SK-N-SH (cell line): ENCODE measurements around the gene C6orf132. TPM values are rescaled to one million over a fixed set of nuclear protein-coding genes. Genes with fewer than 3 reads are reported as not detected.

ENCODE experiments used
- CTCF ChIA-PET: fragments of 300-600, 350-600 bp; formaldehyde crosslinking; extraction: SDS; loops from one replicate; lab custom pipeline; 2021; lab: Yijun Ruan, JAX
- POLR2A ChIA-PET: fragments of 350-600 bp; sonication (Branson Sonifier 250); formaldehyde crosslinking; extraction: SDS; loops from one replicate; lab custom pipeline; 2020; ENCODE audit warnings: antibody characterized with exemption, inconsistent platforms; lab: Yijun Ruan, JAX
- DNase-seq: peaks from one replicate; pipeline ENCODE4 v3.0.0; 2012
- H2AFZ ChIP-seq: fragments of 200-600 bp; sonication (generic); 2 replicates; pipeline ENCODE4 v1.8.1; 2016; ENCODE audit warnings: antibody characterized with exemption, mild to moderate bottlenecking, low read depth
- H3F3A ChIP-seq: fragments of 200-600 bp; sonication (generic); replicated peaks from 2 replicates; pipeline ENCODE3; 2016; ENCODE audit warnings: antibody characterized with exemption, mild to moderate bottlenecking; ENCODE audit not compliant: insufficient read depth
- H3K27ac ChIP-seq, 2 experiments: fragments of 200-500 bp in 1 of 2; fragments of 200-600 bp in 1 of 2; sonication (Bioruptor generic) in 1 of 2; sonication (generic), shearing (Covaris generic) in 1 of 2; 2 replicates each; pipeline versions ENCODE4 v1.5.1 to v1.6.1; 2014 to 2016; ENCODE audit warnings: low read depth in 2 of 2, inconsistent platforms in 1 of 2, low read length in 1 of 2, mild to moderate bottlenecking in 1 of 2, mixed read lengths in 1 of 2
- H3K27me3 ChIP-seq: fragments of 200-600 bp; sonication (generic), shearing (Covaris generic); 2 replicates; pipeline ENCODE4 v1.6.1; 2016; ENCODE audit warnings: mixed run types; ENCODE audit not compliant: insufficient read depth
- H3K36me3 ChIP-seq, 2 experiments: fragments of 200-500 bp in 1 of 2; fragments of 200-600 bp in 1 of 2; sonication (Bioruptor generic) in 1 of 2; sonication (generic) in 1 of 2; replicated peaks in 1 of 2; 2 replicates each; pipeline versions ENCODE3 to v1.5.1; 2014 to 2016; ENCODE audit warnings: low read length in 1 of 2, mild to moderate bottlenecking in 1 of 2; ENCODE audit not compliant: insufficient read depth in 2 of 2, control insufficient read depth in 1 of 2
- H3K4me1 ChIP-seq, 2 experiments: fragments of 200-500 bp in 1 of 2; fragments of 200-600 bp in 1 of 2; sonication (Bioruptor generic) in 1 of 2; sonication (generic), shearing (Covaris generic) in 1 of 2; 2 replicates each; pipeline versions ENCODE4 v1.5.1 to v1.6.1; 2014 to 2016; ENCODE audit warnings: low read depth in 1 of 2, low read length in 1 of 2, mixed run types in 1 of 2; ENCODE audit not compliant: insufficient read depth in 2 of 2, control insufficient read depth in 1 of 2
- H3K4me2 ChIP-seq: fragments of 200-600 bp; sonication (generic), shearing (Covaris generic); 2 replicates; pipeline ENCODE4 v1.6.1; 2017; ENCODE audit warnings: mixed run types
- H3K4me3 ChIP-seq, 2 experiments: fragments of 200-500 bp in 1 of 2; fragments of 200-600 bp in 1 of 2; sonication (Bioruptor generic) in 1 of 2; sonication (generic), shearing (Covaris generic) in 1 of 2; 2 replicates each; pipeline versions ENCODE4 v1.5.1 to v1.8.1; 2014 to 2016; ENCODE audit warnings: low read depth in 2 of 2, inconsistent platforms in 1 of 2, low read length in 1 of 2, mild to moderate bottlenecking in 1 of 2, mixed read lengths in 1 of 2, moderate library complexity in 1 of 2
- H3K79me2 ChIP-seq: fragments of 200-600 bp; sonication (generic); 2 replicates; pipeline ENCODE4 v1.8.1; 2017; ENCODE audit warnings: mild to moderate bottlenecking; ENCODE audit not compliant: insufficient read depth
- H3K9ac ChIP-seq: fragments of 200-600 bp; sonication (generic); 2 replicates; pipeline ENCODE4 v1.6.1; 2017; ENCODE audit warnings: mixed run types
- H3K9me2 ChIP-seq: fragments of 200-600 bp; sonication (generic); 2 replicates; pipeline ENCODE4 v1.6.1; 2017; ENCODE audit warnings: mixed run types
- H3K9me3 ChIP-seq: fragments of 200-600 bp; sonication (generic); 2 replicates; pipeline ENCODE4 v1.6.1; 2017; ENCODE audit warnings: mixed run types, mild to moderate bottlenecking, moderate library complexity
- H4K20me1 ChIP-seq: fragments of 200-600 bp; sonication (generic); 2 replicates; pipeline ENCODE4 v1.6.1; 2017; ENCODE audit warnings: mild to moderate bottlenecking, mixed run types; ENCODE audit not compliant: insufficient read depth
- EZH2phosphoT487 ChIP-seq: fragments of 200-600 bp; sonication (generic); IDR thresholded peaks from 2 replicates; pipeline ENCODE4 v1.6.1; 2017; ENCODE audit warnings: low read depth, mixed run types, mild to moderate bottlenecking, antibody characterized with exemption, moderate library complexity, borderline replicate concordance
- GABPA ChIP-seq: IDR thresholded peaks from 2 replicates; pipeline ENCODE4 v1.4.0; 2012; ENCODE audit warnings: low read depth, mild to moderate bottlenecking
- NFIC ChIP-seq: IDR thresholded peaks from 2 replicates; pipeline ENCODE4 v1.4.0; 2012; ENCODE audit warnings: borderline replicate concordance
- NRF1 ChIP-seq: IDR thresholded peaks from 2 replicates; pipeline ENCODE4 v1.6.1; 2012; ENCODE audit warnings: low read depth, mild to moderate bottlenecking, low read length
- WGBS: methylation state at CpG from one replicate; pipeline ENCODE4 v1.1.6; 2017; ENCODE audit warnings: low lambda C conversion rate; 5-methylcytosine and 5-hydroxymethylcytosine counted together
- polyA plus RNA-seq, 3 experiments: library from polyadenylated mRNA; depleted of rRNA; stranded (reverse); fragments of >200 nt; gene quantifications; 2 replicates each; pipeline ENCODE4 v1.2.3, GENCODE V29; 2012
- TF ChIP-seq, protein P1 (sequence below): fragments of 150-350 bp; IDR thresholded peaks from 2 replicates; pipeline ENCODE4 v1.6.1; 2016; ENCODE audit warnings: mild to moderate bottlenecking, low read depth, low read length
- TF ChIP-seq, protein P2 (sequence below): IDR thresholded peaks from 2 replicates; pipeline ENCODE4 v1.4.0; 2012; ENCODE audit warnings: low read depth, borderline replicate concordance

Gene C6orf132
- polyA plus RNA-seq, 1 of the 3 experiments (the other 2 are of a cell fraction): not detected

DNA sequence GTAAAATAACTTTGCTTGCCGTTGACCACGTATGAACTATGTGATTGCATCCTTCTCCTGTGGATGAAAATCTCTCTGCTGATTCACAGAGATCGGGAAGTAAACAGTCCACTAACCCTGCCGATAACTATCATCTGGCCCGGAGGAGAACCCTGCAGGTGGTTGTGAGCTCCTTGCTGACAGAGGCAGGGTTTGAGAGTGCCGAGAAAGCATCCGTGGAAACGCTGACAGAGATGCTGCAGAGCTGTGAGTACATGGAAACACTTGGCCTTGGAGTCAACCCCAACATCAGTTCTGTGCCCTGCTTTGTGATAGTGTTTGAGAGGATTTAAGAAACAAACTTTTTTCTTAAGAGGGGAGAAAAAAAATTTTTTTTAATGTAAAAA is 91.2 kb downstream of the C6orf132 start:
- Histone ChIP-seq H3F3A (peaks cover 10% of the 10 kb centered on the region), H3K79me2 (peaks cover 17% of the 10 kb centered on the region; the same call in 1 of the 2 replicates), H3K36me3 (peaks cover 24 to 34% of the 10 kb centered on the region in 2 experiments), H3K9ac (peak overlapping the region; percentile 95; the same call in 1 of the 2 replicates), H3K4me2 (peak overlapping the region; percentile 94), H3K9me3 (no peaks in the 10 kb centered on the region), H3K4me3 (peak overlapping the region; percentile 66 to 78), H3K27ac (no peak overlapping the region), H3K27me3 (no peaks in the 10 kb centered on the region), H3K9me2 (no peaks in the 10 kb centered on the region), H2AFZ (peak overlapping the region; percentile 95), H4K20me1 (no peaks in the 10 kb centered on the region), H3K4me1 (peaks cover 7 to 9% of the 10 kb centered on the region in 2 experiments; a peak in 2 of 4 replicates)
- ChIA-PET POLR2A (interaction anchor here (0.6 to 1.5 kb wide), 4 partner anchors 11 to 731 kb away, joined by 3 to 5 read pairs (median 4); partner anchors contain the start of gene UBR2), CTCF (interaction anchor here (1.5 kb wide), 2 partner anchors 22 to 130 kb away, joined by 6 to 7 read pairs; partner anchors contain the start of genes BYSL and MED20)
- DNase-seq: no peak
- no peak for TF ChIP-seq GABPA
- TF ChIP-seq, protein P1, sequence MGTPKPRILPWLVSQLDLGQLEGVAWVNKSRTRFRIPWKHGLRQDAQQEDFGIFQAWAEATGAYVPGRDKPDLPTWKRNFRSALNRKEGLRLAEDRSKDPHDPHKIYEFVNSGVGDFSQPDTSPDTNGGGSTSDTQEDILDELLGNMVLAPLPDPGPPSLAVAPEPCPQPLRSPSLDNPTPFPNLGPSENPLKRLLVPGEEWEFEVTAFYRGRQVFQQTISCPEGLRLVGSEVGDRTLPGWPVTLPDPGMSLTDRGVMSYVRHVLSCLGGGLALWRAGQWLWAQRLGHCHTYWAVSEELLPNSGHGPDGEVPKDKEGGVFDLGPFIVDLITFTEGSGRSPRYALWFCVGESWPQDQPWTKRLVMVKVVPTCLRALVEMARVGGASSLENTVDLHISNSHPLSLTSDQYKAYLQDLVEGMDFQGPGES: no peak
- TF ChIP-seq, protein P2, sequence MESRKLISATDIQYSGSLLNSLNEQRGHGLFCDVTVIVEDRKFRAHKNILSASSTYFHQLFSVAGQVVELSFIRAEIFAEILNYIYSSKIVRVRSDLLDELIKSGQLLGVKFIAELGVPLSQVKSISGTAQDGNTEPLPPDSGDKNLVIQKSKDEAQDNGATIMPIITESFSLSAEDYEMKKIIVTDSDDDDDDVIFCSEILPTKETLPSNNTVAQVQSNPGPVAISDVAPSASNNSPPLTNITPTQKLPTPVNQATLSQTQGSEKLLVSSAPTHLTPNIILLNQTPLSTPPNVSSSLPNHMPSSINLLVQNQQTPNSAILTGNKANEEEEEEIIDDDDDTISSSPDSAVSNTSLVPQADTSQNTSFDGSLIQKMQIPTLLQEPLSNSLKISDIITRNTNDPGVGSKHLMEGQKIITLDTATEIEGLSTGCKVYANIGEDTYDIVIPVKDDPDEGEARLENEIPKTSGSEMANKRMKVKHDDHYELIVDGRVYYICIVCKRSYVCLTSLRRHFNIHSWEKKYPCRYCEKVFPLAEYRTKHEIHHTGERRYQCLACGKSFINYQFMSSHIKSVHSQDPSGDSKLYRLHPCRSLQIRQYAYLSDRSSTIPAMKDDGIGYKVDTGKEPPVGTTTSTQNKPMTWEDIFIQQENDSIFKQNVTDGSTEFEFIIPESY: no peak
- no peak for TF ChIP-seq NFIC
- no peak for TF ChIP-seq NRF1
- TF ChIP-seq EZH2phosphoT487: no peak
- 9% methylated on average over 7 of the region's 8 CpGs for WGBS

Other genes starting within 250 kb of the C6orf132 start
- 2.4 and 3.7 TPM in 2 replicates for gene USP49, start 247.2 kb downstream of the C6orf132 start, polyA plus RNA-seq (2012; rRNA removed)
- 25.1 and 29.6 TPM in 2 replicates for gene MED20, start 221.5 kb downstream of the C6orf132 start, polyA plus RNA-seq (2012; rRNA removed)
- 31.1 and 56.0 TPM in 2 replicates for gene BYSL, start 221.1 kb downstream of the C6orf132 start, polyA plus RNA-seq (2012; rRNA removed)
- gene CCND3, start 200.8 kb downstream of the C6orf132 start, polyA plus RNA-seq (2012; rRNA removed): 22.4 and 26.6 TPM in 2 replicates
- 21.7 and 27.8 TPM in 2 replicates for gene TAF8, start 92.1 kb downstream of the C6orf132 start, polyA plus RNA-seq (2012; rRNA removed)
- gene GUCA1A, start 30.7 kb upstream of the C6orf132 start, polyA plus RNA-seq (2012; rRNA removed): 0.77 and 0.88 TPM in 2 replicates
- gene GUCA1B, start 52.3 kb upstream of the C6orf132 start, polyA plus RNA-seq (2012; rRNA removed): 1.0 and 1.2 TPM in 2 replicates
- 29.8 and 35.5 TPM in 2 replicates for gene MRPS10, start 75.2 kb upstream of the C6orf132 start, polyA plus RNA-seq (2012; rRNA removed)